ENCODE measurements around the gene SLC6A7.

The SLC6A7 gene

DNA sequence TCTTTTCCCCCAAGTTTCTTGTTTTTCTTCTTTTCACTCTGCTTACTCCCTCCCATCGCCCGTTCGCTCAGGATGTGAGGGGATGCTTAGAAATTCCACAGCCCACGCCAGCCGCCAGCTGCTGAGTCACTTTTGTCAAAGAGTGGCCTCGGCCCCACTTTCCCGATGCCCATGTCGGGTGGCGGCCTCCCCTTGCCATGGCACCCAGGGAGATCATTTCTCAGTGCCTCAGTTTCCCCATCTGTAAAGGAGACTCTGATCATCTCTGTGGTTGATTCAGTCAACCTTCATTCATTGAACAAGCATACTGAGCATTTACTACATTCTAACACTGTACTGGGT, 33.9 kb upstream of the SLC6A7 start:
- ATAC-seq (no peak), DNase-seq (no peak)

DNA sequence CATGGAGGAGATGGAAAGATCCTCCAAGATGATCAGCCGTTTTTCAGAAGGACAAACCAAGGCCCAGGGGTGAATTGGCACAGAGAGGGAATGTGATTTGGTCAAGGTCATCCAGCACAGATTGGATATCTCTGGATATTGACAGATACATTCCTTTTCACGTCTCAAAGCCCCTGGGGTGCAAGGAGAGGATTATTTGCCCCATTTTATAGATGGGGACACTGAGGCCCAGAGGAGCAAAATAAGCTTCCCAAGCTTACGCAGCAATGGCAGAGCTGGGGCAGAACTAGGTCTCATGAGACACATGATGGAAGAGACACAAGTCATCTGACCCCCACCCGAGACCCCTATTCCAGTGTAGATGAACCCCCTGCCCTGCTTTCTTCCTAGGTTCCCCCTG, 33.3 kb upstream of the SLC6A7 start:
- no peak for ATAC-seq

DNA sequence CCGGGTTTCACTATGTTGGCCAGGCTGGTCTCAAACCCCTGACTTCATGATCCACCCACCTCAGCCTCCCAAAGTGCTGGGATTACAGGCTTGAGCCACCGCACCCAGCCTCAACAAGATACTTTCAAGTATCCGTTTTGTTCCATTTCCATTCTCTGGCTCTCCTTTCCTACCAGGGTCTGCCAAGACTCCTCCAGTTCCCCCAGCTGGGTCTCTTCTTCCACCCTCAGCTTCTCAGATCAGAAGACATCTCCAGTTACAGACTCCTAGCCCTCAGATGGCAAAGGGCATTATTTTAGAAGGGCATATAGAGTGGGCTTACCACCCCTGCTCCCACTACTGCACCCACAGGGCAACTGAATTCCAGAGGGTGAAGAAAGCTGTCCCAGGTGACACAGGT, 32.7 kb upstream of the SLC6A7 start:
- ATAC-seq: no peak
- DNase-seq: no peak

More for the DNA sequence above, 33.3 kb upstream of the SLC6A7 start:
- no peak for DNase-seq

DNA sequence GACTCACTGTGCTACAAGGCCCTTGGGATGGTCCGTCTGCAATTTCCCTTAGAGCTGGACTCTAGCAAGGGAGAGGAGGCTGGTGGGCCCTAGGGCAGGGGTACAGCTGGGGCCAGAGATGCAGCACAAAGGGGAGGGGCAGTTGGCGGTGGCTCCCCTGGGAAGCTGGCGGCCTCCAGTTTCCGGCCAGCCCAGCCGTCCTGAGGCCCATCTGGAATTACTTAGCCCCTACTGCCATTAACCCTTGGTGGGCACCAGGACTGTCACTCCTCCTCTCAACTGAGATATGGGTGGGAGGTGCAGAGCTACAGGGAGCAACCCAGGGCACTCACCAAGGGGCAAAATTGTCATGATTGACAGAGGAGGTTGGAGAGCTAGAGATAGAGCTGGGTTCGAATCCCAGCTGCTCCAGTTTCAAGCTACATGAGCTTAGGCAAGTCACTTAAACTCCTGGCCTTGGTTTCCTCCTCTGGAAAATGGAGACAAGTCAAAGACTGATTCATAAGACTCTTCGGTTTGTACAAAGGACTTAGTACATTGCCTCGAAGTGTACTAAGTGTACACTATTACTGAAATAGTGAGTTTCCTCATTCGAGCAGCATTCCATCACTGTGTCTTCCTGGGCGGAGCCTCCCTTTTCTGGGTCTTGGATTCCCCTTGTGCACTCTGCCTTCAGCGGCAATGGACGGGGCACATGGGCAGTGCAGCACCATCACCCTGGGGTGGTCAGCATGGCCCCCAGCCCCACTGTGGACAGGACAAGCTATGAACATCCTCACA, 31.5 kb upstream of the SLC6A7 start:
- ATAC-seq (no peak), DNase-seq (no peak)

DNA sequence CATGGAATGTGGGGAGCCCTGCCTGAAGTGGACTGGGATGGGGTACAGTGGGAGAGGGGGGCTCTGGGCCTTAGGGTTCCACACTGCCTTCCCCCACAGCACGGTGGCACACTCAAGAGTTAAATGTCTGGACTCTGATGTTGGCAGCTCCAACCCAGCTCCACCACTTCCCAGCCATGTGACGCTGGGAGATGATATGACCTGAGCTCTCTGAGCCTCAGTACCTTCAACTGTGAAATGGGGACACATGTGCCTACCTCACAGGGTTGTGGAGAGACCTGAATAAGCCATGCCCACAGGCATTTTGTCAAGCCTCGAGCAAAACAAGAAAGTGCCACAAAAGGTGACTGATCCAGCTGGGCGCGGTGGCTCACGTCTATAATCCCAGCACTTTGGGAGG, 30.8 kb upstream of the SLC6A7 start:
- no peak for ATAC-seq
- no peak for DNase-seq

DNA sequence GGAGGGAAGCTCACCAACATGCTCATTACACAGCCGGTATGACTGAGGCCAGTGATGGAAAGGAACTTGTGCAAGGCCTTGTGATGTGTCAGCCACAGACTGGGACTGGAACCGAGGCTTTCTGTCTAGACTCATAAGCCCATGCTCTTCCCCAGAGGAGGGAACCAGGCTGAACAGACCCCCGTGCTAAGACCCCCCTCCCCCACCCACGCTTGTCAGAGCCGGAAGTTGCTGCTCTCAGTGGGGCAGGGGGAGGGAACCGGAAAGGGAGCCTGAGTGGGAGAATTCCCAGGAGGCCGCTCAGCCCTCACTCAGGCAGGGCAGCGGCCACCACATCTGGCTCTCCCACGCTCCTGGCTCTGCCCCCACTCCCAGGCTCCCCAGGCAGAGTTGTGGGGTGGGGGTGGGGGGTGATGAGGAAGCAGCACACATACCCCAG, 30.1 kb upstream of the SLC6A7 start:
- no peak for DNase-seq
- no peak for ATAC-seq

DNA sequence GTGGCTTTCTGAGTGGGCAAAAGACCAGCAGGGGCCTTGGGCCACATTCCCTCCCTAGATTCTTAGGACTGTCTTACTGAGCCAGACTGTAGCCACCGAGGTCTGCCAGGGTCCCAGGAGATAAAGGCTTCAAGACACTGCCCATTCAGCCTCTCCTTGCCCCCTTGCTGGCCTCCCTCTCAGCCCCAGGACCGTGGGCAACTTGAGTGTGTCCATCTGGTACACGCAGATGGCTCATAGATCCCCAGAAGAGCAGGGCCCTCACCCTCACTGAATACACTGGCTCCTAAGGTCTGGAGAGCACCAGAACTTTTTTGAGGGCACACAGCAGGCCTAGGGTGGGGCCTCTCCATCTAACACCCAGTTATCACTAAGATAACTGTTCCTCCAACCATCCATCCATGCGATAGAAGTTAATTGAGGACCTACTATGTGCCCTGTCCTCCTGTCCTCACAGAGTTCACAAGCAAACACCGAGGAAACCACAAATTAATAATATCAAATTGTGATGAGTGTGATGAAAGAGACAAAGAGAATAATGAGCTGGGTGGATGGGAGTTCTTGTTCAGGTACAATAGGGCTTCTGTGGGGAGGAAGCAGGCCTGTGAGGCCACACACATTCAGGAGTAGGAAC, 29.3 kb upstream of the SLC6A7 start:
- ATAC-seq (no peak), DNase-seq (no peak)

DNA sequence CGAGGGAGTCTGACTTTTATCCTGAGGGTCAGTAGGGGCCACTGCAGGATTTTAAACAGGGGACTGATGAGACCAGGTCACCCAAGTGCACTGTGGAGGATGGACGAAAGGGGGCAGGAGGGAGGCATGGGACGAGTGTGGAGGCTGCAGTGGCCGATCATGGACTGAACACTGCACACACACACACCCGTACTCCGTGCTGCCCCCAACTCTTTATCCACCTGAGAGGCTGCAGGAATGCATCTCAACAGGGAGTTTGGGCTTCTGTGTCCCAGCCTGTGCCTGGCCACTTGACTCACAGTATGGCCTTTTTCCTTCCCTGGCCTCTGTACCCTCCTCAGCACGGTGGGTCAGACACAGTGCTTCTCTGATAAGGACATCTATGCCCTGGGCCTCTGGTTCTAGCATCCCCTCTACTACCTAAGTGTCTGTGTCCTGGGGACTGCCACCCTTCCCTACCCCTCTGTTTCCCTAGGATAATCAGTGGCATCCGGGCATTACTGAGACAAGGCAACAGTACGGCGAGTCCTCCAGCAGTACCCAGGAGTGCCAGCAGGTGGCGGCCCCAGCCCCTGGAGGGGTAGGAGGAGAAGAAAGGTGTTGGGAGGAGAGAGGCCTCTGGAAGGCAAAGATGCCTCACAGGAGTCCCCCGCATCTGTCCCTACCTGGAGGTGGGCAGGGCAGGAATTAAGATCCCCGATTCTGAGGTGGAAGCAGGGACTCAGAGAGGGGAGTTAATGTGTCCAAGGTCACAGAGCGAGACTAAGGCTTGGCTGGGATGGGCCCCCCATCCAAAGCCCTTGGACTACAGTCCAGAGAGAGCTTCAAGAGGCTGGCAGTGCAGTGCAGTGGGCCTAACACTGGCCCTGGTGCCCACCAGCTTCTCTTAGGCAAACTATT, 28.4 kb upstream of the SLC6A7 start:
- ATAC-seq (peak; percentile 60), DNase-seq (peak; percentile 87)

DNA sequence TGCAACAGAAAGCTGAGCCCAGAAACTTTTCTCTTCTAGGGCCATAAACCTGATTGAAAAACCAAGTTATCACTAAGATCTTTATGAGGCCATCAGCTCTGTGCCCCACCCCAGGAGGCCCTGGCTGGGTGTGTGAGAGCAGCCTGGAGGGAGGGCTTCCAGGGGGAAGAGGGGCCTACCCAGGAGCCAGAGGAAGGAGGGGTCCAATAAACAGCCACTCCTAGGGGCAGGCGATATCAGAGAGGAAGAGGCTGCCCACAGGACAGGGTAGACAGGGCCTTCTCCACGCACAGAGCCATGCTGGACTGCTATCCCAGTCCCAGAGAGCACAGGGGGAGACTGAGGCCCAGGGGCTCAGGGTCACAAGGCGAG, 27.7 kb upstream of the SLC6A7 start:
- ATAC-seq: no peak

DNA sequence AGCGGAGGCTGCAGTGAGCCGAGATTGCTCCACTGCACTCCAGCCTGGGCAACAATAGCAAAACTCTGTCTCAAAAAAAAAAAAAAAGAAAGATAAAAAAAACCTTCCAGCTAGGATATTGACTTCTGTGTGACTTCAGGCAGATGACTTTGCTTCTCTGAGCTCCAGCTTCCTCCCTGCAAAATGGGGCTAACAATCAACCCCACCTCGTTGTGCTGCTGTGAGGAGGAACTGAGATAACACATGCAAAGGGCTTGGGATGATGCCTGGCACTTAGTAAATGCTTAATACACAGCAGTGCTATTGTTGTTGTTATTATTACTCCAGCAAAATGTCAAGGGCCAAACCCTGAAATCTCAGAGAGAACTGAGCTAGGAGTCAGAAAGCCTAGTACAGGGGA, 26.8 kb upstream of the SLC6A7 start:
- DNase-seq (no peak), ATAC-seq (no peak)

More for the DNA sequence above, 27.7 kb upstream of the SLC6A7 start:
- no peak for DNase-seq

DNA sequence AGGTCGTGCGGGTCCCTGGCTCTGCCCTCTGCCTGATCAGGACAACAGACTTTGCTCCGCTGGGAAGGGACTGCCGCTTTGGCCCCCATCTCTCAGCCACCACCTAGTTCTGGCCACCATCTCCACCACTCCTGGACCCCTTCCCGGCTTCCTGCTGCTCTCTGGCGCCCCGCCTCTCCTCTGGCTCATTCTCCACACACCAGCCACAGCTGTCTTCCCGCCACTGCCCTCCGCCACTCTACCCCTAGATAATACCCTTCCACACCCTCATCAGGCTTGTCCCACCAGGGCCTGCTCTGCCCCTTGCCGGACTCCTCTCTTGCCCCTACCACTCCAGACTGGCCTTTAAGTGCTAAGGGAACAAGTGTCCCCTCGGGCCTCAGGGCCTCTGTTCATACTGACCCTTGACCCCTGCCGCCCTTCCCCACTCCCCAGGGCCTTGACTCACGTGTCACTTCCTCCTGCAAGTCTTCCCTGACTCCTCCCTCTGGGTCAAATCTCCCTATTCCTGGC, 26.3 kb upstream of the SLC6A7 start:
- DNase-seq (no peak), ATAC-seq (no peak)

DNA sequence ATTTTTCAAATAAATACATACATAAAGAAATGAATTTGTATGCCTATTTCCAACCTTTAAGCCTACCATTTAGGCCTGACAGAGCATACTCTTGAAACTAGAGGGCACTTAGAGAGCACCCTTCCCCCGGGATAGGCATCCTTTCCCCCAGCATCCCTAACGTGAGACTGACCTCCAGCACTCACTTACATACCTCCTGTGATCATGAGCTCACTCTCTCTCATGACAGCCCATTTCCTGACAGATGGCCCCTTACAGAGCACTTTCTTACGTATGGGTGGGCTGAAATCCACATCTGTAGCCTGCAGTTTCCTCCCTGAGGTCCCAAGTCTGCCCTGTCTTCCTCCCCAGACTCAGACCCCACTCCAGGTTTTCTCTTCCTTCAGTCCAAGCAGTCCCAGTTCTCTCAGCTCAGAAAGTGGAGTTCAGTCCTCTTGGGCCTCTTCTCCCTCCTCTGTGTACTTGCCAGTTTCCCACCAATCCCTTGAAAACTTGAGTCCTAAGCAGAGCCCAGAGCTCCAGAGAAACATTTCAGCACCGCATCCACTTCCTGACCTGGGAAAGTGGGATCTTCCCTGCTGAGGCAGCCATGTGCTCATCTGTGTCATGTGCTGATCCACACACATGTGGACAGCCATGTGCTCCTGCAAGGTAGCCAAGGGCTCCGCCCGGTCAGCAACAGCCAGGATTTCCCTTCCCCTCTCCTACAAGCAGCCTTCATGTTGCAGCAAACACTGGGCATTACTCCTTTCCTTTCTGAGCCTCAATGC, 25.5 kb upstream of the SLC6A7 start:
- no peak for ATAC-seq

DNA sequence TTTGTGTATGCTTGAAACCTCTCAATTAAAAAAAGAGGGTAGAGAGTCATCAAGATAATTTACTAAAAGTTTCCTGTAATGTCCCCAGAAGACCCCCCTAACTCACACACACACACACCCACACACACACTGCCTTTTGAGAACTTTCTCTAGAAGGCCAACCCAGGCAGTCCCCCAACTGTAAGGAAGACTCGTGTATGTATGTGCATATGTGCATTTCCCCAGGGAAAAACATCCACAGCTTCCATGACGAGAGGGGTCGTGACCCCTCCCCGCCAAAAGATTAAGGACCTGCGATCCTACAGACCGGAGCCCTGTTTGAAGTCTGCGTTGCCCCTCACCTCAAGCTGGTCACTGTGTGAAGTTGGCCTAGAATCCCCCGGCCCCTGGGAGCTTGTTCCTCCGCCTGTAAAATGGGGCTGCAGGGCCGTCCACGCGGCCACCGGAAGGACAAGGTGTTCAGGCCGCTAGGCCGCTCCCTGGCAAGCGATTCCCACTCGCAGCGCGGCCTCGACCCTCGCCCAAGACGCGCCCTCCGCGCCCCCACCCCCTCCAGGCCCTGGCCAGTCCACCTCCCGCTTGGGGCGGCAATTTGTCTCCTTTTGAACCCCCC, 23.7 kb upstream of the SLC6A7 start:
- DNase-seq: no peak
- no peak for ATAC-seq

More for the DNA sequence above, 25.5 kb upstream of the SLC6A7 start:
- DNase-seq: no peak

DNA sequence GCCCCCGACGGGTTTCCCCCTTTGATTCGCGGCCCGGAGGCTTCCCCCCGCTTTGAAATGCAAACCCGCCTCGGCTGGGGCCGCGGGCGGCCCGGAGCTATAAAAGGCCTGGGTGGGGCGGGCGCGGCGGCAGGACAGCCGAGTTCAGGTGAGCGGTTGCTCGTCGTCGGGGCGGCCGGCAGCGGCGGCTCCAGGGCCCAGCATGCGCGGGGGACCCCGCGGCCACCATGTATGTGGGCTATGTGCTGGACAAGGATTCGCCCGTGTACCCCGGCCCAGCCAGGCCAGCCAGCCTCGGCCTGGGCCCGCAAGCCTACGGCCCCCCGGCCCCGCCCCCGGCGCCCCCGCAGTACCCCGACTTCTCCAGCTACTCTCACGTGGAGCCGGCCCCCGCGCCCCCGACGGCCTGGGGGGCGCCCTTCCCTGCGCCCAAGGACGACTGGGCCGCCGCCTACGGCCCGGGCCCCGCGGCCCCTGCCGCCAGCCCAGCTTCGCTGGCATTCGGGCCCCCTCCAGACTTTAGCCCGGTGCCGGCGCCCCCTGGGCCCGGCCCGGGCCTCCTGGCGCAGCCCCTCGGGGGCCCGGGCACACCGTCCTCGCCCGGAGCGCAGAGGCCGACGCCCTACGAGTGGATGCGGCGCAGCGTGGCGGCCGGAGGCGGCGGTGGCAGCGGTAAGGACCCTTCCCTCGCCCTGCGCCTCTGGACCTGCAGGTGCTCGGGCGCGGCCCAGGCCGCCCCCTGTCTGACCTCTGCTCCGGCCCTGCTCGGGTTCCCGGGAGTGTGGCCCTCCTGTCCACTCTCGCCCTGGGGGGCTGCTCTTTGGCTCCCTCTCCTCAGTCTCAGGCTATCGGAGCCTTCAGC, 23.0 kb upstream of the SLC6A7 start, which contains the start of gene CDX1:
Gene CDX1 (plus strand): TSS at position 129 of the 862 bp plus-strand sequence. CDS start 99 bp downstream, at position 228.
- DNase-seq (no peak), ATAC-seq (no peak)

DNA sequence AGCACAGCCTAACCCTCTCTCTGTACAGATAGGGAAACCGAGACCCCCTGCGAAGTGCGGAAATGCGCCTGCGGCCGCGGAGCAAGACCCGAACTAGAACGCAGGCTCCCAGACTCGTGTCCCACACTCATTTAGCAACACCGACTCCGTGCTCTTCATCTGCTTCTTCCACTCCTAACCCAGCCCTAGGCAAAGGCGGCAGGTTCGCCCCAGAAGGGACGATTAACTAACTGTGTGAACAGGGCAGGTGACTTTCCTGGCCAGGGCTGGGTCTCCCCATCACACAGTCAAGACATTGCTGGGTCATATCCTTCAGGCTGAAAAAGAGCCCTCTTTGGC, 22.4 kb upstream of the SLC6A7 start:
- ATAC-seq (no peak), DNase-seq (no peak)

DNA sequence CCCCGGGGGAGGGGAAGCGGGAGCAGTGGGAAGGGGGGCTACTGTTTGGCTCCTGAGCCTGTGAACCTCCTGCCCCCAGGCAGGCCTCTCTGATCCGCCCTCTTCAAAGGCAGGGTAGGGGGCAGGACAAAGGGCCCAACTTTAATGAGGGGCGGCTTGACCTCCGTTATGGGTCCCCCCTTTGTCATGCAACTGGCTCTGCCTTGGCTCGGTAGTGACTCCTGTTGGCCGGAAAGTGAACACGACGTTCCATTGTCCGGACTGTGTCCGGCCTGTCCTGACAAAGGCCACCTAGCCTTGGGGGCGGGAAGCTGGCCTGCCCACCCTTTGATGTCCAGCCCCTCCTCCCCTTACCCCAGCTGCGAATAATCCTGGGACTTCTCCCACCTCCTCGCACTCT, 22.0 kb upstream of the SLC6A7 start:
- DNase-seq (no peak), ATAC-seq (no peak)

DNA sequence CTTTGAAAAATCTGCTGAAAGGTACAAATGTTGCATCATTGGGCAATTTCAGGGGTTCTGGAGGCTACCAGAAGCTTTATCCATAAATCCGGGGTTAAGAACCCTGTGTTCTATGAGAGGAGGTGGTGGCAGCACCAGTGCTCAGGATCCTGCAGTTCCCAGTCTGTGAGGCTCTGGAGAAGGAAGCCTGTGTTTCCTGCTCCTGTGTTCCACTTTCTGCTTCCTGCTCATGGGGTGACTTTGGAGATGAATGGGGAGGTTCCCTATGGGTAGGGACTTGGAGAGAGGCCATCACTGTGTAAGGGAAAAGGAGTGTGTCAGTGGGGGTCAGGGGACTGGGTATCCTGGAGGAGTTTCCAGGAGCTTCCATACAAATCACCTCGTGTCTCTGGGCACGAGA, 21.0 kb upstream of the SLC6A7 start:
- ATAC-seq: no peak
- DNase-seq: no peak

DNA sequence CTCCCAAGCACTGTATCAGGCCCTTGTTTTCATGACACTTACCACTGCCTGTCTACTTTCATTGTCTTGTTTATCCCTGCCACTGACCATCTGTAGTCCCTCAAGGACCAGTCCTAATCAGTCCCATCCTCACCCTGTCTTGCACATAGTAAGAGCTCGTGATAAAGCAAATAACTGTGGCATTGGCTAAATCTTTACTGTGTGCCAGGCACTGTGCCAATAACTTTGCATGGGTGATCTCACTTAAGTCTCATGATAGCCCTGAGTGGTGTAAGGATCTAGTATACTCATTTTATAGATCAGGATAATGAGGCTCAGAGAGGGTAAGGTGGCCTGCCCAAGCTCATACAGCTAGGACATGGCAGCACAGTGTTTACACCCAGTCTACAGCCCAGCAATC, 17.7 kb upstream of the SLC6A7 start:
- no peak for ATAC-seq
- DNase-seq: no peak

DNA sequence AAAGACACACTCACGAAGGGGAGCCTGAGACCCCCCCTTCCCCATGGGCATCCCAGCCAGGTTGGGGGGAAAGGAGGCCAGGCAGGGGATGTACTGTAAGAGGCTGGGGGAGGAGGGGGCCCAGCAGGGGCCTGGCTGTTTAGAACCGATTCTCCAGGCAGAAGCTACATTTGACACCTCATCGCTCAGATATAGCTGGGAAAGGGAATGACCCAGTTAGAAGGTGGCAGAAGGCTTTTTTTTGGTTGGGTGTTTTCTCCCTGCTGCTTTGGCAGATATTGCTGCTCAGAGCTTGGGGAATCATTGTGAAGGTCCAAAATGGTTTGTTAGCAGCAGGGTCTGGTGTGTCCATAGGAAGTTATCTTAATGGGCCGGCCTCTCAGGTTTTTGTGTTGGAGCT, 17.3 kb upstream of the SLC6A7 start:
- ATAC-seq (no peak), DNase-seq (no peak)

DNA sequence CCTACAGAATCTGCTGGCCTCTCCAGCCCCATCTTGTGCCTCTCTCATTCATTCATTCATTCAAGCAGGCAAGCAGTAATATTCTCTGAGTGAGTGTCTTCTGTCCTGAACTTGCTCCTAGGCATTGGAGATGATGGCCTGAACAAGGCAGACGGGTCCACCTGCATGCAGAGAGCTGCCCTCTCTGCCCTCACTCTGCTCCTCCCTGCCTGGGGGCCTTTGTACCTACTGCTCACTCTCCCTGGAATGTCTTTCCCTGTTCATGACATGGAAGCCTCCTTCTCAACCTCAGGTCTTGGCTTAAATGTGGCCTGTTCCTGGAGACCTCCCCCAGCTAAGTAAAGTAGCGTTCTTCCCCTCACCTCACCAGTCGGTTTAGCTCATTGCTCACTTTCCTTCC, 16.7 kb upstream of the SLC6A7 start:
- no peak for ATAC-seq
- no peak for DNase-seq

DNA sequence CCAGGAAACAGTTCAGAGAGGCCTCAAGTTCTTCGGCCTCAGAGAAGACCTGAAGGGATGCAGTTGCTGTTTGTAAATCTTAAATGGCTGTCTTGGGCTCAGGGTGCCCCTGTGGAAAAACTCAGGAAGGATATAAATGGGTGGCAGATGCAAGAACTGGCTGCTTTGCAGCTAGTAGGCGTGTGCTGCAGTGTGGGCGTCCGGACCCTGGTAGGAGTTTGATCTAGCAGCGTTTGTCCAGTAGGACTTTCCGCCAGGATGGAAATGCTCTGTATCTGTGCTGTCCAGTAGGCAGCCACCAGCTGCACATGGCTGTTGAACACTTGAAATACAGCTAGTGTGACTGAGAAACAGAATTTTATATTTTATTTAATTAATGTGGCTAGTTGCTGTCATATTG, 15.6 kb upstream of the SLC6A7 start:
- ATAC-seq (no peak), DNase-seq (no peak)
